ENCODE data around the gene BMPR1B.

Gene BMPR1B

DNA sequence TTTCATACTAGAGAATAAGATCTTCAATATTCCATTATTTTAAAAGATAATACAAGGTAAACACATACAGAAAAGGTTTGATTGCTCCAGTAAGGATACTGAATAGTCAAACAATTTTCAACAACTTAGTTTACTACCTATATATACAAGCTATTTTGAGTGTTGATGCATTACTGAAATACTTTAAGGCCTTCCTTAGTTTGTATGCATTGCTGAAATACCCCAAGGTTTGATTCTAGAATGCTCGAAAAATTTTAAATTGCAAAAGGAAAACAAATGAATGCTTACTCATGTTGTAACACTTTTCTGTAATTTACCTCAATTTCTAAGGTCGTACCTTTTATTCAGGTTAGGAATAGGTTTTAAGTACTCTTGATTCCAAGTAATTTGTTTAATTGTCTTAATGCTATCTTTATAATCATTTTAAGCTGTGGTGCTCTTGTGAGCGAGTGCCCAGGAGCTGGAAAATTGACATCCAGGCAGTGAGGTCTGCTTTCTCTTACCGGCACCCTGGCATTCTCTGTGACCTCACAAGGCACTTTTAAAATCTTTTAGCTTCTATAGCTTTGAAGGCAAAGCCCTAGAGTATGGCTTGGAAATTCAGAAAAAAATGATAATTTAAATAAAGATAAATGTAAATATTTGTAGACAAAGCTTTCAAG lies 114.0 kb downstream of the BMPR1B start:
- TF ChIP-seq, protein P1, sequence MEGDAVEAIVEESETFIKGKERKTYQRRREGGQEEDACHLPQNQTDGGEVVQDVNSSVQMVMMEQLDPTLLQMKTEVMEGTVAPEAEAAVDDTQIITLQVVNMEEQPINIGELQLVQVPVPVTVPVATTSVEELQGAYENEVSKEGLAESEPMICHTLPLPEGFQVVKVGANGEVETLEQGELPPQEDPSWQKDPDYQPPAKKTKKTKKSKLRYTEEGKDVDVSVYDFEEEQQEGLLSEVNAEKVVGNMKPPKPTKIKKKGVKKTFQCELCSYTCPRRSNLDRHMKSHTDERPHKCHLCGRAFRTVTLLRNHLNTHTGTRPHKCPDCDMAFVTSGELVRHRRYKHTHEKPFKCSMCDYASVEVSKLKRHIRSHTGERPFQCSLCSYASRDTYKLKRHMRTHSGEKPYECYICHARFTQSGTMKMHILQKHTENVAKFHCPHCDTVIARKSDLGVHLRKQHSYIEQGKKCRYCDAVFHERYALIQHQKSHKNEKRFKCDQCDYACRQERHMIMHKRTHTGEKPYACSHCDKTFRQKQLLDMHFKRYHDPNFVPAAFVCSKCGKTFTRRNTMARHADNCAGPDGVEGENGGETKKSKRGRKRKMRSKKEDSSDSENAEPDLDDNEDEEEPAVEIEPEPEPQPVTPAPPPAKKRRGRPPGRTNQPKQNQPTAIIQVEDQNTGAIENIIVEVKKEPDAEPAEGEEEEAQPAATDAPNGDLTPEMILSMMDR (IDR thresholded peaks at IDR 0.05) = no peak

DNA sequence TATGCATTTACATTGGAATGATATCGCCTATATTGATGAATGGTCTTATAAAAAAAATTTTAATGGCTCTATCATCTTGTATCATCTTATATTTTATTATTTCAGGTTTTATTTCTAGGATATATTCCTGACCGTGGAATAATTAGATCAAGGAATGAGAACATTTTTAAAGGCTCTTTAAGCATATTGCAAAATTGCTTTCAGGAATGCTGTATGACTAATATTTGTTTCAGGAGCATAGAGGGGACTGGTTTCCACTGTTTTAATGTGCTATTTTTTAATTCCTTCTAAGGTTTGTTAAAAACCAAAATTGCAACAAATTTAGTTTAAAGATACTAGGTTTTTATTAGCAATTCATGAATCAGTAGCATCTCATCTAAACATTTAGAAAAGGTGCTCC lies 120.2 kb downstream of the BMPR1B start:
- TF ChIP-seq, protein P1 (IDR thresholded peaks at IDR 0.05) = no peak

DNA sequence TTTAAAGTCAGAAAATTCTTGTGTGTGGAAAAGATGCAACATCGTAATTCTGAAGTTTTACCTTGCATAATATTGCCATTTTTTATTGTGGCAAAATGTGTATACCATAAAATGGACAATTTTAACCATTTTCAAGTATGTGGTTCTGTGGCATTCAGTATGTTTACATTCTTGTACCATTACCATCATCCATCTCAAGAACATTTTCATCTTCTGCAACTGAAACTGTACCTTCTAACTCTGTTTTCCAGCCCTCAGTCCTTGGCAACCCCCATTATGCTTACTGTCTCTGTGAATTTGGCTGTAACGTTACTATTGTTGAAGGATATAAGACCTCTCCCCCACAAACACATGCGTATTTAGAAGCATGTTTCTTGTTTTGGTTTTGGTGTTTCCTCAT lies 123.2 kb downstream of the BMPR1B start:
- TF ChIP-seq, protein P1 (IDR thresholded peaks at IDR 0.05) = no peak

DNA sequence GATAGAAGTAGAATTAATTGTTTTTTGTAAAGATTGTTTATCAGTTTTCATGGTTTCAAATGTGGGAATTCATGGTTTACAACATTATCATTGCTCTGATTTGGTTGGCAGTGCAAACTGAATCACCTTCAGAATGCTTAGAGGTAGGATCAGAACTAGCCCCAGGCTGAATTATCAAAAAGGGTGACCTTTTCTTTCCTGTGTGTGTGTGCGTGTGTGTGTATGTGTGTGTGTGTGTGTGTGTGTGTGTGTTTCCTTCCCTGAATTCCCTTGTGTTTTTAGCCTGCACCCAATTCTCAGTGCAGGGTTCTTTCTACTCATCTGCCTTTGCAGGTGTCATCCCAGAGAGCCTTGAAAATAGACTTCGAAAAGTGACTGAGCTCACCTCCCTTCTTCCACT lies 125.0 kb downstream of the BMPR1B start:
- TF ChIP-seq, protein P1 (IDR thresholded peaks at IDR 0.05) = no peak

DNA sequence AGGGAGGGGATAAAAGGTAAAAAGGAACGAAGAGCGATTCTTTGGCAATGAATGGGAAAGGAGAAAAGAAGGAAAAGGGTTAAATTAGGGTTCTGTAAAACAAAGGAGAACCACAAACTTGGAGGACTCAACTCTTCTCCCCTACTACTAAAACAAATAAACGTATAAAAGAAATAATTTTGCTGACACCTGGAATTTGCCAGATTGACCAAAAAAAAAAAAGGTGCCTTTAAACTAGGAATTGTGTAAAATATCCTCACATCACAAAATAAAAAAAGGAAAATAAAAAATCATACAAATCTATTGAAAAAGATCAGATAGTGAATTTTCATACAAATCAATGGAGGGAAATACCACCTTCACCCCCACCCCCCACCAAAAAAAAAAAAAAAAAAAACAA lies 129.3 kb downstream of the BMPR1B start:
- TF ChIP-seq, protein P1 (IDR thresholded peaks at IDR 0.05) = no peak

DNA sequence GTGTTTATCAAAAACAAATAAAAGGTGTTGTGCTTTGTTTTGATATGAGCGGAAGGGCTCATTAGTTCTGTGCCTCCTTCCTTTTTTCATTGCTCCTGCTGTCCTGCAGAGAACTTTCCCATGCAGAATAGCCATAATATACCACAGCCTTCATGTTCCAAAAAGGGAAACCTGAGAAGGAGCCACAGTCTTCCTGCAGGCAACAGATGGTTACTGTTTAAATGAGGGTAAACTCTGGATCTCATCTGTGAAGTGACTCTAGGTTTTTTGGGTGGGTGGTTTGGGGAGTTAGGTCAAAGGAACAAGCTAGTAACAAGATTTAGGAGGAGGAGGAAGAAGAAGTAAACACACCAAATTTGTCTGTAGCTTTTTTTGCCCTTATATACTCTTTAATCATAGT lies 131.8 kb downstream of the BMPR1B start:
- TF ChIP-seq, protein P1 (IDR thresholded peaks at IDR 0.05) = no peak

DNA sequence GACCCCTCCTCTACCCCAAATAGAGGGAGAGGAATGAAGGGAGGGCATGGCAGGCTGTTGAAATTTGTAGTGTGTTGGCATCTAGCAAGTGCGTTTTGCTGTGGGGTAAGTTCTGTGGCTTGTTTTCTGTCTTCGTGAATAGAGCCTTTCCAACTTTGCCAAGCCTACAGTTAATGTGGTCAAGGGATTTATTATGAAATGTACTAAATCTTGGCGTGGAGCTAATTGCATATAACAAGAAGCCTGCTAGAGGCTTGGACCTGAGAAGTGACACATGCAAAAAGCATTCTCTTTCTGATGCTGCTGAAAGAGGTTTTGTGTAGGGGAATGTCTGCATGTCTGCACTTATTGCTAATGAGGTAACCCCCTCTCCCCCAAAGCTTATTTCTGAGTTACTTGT lies 132.2 kb downstream of the BMPR1B start:
- TF ChIP-seq, protein P1 (IDR thresholded peaks at IDR 0.05) = no peak

DNA sequence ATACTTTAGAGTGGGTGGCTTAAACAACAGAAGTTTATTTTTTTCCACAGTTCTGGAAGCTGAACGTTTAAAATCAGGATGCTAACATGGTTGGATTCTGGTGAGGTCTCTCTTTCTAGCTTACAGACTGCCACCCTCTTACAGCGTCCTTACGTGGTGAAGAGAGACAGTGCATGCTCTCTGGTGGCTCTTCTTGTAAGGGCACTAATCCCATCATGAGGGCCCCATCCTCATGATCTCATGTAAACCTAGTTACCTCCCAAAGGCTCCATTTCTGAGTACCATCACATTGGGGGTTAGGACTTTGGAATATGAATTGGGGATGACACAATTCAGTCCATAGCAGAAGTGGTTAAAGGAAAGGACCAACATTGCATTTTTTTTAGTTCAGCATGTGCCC lies 132.8 kb downstream of the BMPR1B start:
- TF ChIP-seq, protein P1 (IDR thresholded peaks at IDR 0.05) = no peak

Data from LNCAP (cell line).